GM12873 (cell line): ENCODE data around the gene CDH13.

ENCODE experiments used
- TF ChIP-seq, protein P1 (sequence below): IDR thresholded peaks from 2 replicates; pipeline ENCODE4 v1.5.1; 2012; ENCODE audit warnings: low read depth, mild to moderate bottlenecking, moderate library complexity, low read length, control low read depth; ENCODE audit not compliant: insufficient read depth; ENCODE audit errors: missing control alignments

Gene CDH13

DNA sequence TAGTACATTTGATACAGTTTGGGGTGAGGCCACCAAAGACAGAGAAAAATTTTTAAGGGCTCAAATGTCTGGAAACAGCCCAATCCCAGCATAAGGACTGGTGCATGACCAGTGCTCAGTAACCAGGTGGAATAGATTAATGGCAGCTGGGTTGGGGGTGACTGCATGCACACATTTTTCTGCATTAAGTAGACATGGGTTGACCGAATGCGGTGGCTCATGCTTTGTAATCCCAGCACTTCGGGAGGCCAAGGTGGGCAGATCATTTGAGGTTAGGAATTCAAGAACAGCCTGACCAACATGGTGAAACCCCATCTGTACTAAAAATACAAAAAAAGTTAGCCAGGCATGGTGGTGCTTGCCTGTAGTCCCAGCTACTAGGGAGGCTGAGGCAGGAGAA, 1060.0 kb downstream of the CDH13 start:
- TF ChIP-seq, protein P1, sequence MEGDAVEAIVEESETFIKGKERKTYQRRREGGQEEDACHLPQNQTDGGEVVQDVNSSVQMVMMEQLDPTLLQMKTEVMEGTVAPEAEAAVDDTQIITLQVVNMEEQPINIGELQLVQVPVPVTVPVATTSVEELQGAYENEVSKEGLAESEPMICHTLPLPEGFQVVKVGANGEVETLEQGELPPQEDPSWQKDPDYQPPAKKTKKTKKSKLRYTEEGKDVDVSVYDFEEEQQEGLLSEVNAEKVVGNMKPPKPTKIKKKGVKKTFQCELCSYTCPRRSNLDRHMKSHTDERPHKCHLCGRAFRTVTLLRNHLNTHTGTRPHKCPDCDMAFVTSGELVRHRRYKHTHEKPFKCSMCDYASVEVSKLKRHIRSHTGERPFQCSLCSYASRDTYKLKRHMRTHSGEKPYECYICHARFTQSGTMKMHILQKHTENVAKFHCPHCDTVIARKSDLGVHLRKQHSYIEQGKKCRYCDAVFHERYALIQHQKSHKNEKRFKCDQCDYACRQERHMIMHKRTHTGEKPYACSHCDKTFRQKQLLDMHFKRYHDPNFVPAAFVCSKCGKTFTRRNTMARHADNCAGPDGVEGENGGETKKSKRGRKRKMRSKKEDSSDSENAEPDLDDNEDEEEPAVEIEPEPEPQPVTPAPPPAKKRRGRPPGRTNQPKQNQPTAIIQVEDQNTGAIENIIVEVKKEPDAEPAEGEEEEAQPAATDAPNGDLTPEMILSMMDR, result no peak

DNA sequence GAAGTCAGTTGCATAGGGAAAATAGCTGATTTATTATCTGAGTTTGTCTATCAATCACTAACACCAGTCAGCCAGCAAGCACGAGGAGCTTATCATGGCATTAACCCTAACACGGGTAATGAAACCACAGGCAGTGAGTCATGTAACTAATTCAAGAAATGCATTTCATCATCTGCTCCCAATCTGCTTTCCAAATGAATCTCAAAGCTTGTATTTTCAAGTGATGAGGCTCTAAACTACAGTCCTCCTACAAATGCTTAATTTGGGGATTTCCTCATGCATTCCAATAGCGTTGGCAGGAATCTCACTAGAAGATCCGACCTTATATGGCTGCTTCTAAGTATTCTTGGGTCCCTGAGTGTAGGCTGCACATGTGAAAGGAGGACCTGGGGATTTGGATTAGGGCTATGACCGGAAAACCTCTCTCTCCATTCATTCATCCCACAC, 1062.6 kb downstream of the CDH13 start:
- TF ChIP-seq, protein P1, result no peak

DNA sequence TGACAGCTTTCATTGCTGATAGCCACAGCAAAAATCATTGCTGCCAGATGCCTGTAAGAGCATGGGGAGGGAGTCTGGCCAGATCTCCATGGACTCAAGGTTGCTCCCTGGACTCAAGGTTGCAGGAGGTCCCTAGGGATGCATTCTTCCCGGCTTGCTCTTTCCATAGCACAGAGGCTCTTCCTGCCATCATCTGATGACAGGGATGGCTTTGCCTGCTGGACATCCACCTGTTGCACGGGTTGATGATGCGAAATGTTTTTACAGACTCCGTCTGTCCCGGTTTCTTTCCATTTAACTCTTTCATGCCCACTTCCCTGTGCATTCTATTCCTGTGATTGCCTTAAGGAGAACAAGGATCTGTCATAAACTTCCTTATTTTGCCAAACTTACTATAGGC, 1065.5 kb downstream of the CDH13 start:
- TF ChIP-seq, protein P1, result no peak

DNA sequence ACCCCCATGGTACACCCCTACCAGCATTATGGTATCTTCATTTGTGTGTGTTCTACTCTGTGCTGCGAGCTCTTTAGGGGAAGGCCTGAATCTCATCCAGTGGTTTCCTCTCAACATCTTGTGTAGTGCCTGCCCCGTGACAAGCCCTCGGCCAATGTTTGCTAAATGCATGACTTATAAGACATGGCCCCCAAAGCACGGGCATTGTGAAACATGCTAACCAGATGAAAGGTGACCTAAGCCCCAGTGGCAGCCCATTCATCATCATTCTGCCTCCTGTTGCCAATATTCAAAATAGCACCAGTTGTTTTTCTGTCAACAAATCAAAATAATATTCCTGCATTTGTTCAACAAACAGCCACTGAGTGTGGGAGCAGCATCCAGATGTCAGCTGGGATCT, 1072.2 kb downstream of the CDH13 start:
- TF ChIP-seq, protein P1, result no peak

DNA sequence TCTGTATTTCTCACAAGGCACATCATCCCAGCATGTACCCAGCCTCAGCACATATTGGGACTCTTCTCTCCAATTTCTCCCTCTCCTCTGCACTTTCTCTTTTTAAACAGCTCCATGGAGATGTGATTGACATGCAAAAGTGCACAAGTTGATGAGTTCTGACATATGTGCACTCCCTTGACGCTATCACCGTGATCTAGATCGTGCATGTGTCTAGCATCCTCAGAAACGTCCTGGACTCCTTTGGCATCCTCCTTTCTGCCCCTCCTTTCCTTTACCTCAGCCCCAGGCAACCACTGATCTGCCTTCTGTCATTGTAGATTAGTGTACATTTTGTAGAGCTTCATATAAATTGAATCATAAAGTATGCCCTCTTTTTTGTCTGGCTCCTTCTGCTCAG, 1073.0 kb downstream of the CDH13 start:
- TF ChIP-seq, protein P1, result no peak

DNA sequence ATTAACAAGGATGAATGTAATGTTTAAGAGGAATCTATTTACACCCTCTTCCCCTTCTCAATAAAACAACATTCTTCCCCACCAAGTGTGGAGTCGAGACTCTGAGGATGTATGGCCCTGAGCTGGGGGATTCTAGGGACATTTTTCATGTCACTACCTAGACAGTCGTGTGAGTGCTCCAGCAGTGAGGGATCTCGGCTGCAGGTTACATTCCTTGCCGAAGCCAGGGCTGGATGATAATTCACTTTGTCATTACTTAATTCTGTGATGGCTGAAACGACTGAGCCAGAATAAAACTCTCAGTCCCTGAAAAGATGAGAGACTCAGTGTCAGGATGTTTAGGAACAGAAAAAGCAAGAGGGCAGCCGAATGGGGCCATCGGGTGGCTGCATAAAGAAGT, 1074.1 kb downstream of the CDH13 start:
- TF ChIP-seq, protein P1, result no peak

DNA sequence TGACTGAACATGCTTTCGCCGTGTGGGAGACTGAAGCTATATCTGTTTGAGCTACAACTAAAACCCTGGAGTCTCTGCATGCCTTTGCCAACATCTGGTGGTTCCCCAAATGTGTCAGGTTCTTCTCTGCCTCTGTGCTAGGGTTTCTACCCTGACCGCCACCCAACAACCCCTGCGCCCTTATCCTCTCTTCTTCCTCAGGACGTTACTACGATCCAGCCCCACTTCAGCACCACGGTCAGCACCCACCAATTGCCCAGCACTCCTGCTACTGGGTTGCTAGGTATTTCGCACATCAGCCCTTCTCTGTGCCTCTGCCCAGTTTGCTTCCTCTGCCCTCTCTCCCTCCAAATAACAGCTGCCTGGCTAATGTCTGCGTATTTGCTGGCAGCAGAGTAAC, 1074.7 kb downstream of the CDH13 start:
- TF ChIP-seq, protein P1, result no peak

DNA sequence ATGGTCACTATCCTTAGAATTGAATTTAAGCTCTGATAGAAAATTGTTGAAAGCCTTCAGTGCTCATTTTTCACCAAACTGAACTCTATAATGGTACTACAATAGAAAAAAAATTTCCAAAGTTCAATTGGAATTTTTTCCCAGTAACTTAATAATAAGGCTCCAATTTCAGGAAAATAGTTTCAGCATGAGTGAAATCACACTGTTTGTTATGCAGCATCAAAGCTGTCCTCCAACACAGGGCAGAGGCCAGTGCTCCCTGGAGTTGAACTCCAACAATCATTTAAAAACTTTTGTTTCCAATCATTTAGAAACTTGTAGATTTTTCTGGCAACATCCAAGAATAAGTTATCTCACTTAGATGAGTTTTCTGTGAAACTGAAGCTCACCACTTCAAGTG, 1077.9 kb downstream of the CDH13 start:
- TF ChIP-seq, protein P1, result no peak
